ENCODE data around the gene FBXL16.
A peak's percentile ranks its signal among the peaks of the same experiment; 100 is the strongest.

Gene FBXL16

DNA sequence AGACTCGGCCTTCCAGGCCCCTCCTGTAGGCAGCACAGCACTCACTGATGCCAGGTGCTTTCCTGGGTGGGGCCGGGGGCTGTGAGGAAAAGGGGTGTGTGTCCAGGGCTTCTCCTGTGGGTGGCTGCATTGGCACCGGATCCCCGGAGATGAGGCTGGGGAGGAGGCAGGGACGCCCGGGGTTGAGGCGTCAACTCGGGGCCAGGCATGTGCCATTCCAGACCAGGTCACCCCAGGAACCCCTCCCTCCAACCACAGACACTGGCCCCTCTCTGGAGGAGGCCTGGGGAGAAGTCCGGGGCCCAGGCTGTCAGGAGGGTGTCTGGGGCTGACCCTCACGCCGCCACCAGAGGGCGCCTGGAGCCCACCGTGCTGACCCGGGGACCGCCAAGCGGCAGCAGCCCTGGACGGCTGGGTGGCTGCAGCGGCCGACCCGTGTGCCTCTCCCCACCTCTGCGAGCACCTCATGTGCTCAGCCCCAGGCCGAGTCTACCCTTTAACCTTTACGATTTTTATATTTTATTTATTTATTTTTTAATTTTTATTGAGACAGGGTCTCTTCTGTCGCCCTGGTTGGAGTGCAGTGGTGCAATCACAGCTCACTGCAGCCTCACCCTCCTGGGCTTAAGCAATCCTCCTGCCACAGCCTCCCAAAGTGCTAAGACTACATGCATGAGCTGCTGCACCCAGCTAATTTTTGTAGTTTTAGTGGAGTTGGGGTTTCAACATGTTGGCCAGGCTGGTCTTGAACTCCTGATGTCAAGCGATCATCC, 6.1 kb upstream of the FBXL16 start:
- H3K4me3 ChIP-seq (replicated peaks; ENCODE audit: low read depth, low read length) = no peak overlapping the region
- TF ChIP-seq, protein P1, sequence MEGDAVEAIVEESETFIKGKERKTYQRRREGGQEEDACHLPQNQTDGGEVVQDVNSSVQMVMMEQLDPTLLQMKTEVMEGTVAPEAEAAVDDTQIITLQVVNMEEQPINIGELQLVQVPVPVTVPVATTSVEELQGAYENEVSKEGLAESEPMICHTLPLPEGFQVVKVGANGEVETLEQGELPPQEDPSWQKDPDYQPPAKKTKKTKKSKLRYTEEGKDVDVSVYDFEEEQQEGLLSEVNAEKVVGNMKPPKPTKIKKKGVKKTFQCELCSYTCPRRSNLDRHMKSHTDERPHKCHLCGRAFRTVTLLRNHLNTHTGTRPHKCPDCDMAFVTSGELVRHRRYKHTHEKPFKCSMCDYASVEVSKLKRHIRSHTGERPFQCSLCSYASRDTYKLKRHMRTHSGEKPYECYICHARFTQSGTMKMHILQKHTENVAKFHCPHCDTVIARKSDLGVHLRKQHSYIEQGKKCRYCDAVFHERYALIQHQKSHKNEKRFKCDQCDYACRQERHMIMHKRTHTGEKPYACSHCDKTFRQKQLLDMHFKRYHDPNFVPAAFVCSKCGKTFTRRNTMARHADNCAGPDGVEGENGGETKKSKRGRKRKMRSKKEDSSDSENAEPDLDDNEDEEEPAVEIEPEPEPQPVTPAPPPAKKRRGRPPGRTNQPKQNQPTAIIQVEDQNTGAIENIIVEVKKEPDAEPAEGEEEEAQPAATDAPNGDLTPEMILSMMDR (IDR thresholded peaks at IDR 0.05; ENCODE audit: insufficient read depth, low read length, poor library complexity, severe bottlenecking) = peak; percentile 93
- peak; percentile 77 for DNase-seq (ENCODE audit: extremely low read depth, insufficient read length)
- H3K27me3 ChIP-seq (replicated peaks; ENCODE audit: control insufficient read depth, insufficient read depth, low read length) = peaks cover 2% of the 10 kb centered on the region
- no peaks in the 10 kb centered on the region for H3K36me3 ChIP-seq (ENCODE audit: control insufficient read depth, insufficient read depth, low read length)

DNA sequence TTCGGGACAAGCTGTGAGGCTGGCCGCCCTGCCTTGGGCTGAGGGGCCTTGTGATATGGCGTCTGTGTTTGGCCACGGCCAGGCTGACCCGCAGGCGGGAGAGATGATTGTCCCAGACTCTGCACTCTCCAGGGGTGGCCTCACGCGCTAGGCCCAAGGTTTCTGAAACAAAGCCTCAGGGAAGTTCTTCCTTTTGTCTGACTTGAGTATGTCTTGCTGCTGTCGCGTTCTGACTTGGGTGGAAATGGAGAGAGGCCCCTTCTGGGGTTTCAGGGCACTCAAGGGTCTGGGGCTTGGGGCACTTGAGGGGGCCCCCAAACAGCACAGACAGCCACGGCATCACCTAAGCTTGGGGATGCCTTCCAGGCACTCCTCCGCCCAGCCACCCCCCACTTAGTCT, 5.5 kb upstream of the FBXL16 start:
- Histone ChIP-seq H3K36me3 (ENCODE audit: control insufficient read depth, insufficient read depth, low read length) (no peaks in the 10 kb centered on the region), H3K27me3 (replicated peaks; ENCODE audit: control insufficient read depth, insufficient read depth, low read length) (peaks cover 2% of the 10 kb centered on the region), H3K4me3 (replicated peaks; ENCODE audit: low read depth, low read length) (no peak overlapping the region)
- TF ChIP-seq, protein P1 (IDR thresholded peaks at IDR 0.05; ENCODE audit: insufficient read depth, low read length, poor library complexity, severe bottlenecking) = no peak
- no peak for DNase-seq (ENCODE audit: extremely low read depth, insufficient read length)

DNA sequence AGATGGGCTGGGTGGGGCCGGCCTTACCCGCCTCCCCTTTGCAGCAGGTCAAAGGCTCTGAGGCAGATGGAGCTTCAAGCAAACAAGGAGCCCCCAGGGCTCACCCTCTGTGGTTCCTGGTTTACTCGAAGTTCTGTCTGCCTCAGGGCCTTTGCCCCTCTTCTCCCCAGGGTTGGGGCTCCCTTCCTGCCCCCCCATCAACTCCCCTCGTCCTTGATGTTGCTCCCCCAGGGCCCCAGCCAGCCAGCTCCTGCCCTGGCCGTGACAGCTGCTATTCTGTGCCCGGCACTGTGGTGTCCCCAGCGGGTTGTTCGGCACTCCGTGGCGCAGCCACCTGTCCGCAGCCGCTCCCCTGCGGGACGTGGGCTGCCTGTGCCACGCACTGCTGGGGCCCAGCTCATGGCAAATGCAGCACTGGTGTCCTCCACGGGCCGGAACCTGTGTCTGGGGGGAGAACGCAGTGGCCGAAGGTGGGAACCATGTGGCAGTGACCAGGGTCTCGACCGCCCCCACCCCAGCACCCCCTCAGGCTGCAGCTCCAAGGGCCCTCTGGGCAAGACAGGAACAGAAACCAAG, 5.0 kb upstream of the FBXL16 start:
- Histone ChIP-seq H3K27me3 (replicated peaks; ENCODE audit: control insufficient read depth, insufficient read depth, low read length) (peaks cover 2% of the 10 kb centered on the region), H3K36me3 (ENCODE audit: control insufficient read depth, insufficient read depth, low read length) (no peaks in the 10 kb centered on the region), H3K4me3 (replicated peaks; ENCODE audit: low read depth, low read length) (no peak overlapping the region)
- TF ChIP-seq, protein P1 (IDR thresholded peaks at IDR 0.05; ENCODE audit: insufficient read depth, low read length, poor library complexity, severe bottlenecking) = no peak
- DNase-seq (ENCODE audit: extremely low read depth, insufficient read length) = no peak

DNA sequence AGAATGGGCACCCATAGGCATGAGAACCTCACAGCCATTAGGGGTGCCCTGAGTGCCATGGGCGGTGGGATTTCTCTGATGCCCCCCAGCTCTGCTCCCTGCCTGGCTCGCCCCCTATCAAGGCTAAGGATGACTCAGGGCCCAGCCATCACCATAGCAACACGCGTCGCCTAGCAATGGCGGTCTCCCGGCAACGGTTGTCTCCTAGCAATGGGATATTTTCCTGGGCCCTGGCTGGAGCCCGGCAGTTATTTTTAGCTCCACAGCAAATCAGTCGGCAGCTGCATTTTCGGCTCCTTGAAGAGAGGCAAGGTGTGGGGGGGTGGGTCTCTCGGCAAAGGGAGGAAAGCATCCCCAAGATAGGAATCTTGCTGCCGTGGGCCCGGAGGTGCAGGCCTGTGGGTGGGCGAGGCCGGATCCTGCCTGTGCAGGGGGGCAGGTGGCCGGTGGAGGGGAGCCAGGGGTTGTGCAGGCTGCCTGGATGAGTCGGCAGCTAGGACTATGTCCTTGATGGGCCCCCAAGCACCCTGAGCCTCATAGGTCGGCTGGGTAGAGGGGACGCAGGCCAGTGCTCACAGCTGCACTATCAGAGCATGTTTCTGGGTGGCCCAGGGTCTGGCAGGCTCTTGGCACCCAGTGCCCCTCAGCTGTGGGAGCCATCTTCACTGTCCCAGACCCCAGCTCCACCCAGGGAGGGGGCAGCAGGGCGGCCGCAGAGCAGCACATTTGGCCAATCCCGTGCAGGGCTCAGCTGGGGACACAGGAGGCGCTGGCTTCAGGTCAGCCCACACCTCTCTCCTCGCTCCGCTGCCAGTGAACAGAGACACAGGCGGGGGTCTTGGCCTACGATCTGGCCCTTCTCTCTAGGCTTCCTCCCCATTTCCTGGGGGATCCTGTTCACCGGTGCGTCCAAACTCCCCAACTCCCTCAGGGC, 4.2 kb upstream of the FBXL16 start:
- Histone ChIP-seq H3K4me3 (replicated peaks; ENCODE audit: low read depth, low read length) (no peak overlapping the region), H3K36me3 (ENCODE audit: control insufficient read depth, insufficient read depth, low read length) (no peaks in the 10 kb centered on the region), H3K27me3 (replicated peaks; ENCODE audit: control insufficient read depth, insufficient read depth, low read length) (peaks cover 2% of the 10 kb centered on the region)
- TF ChIP-seq, protein P1 (IDR thresholded peaks at IDR 0.05; ENCODE audit: insufficient read depth, low read length, poor library complexity, severe bottlenecking) = no peak
- DNase-seq (ENCODE audit: extremely low read depth, insufficient read length) = no peak

DNA sequence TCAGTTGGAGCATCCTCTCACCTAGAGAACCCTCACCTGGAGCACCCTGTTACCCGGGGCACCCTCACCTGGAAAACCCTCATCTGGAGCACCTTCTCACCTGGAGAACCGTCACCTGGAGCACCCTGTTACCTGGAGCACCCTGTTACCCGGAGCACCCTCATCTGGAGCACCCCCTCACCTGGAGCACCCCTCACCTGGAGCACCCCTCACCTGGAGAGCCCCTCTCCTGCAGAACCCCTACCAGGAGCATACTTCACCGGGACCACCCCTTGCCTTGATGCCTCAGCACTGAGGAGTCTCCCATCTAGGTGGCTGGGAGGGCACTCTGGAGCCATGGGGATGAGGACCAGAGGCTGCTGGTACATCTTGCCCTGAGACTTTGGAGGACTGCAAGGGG, 3.4 kb upstream of the FBXL16 start:
- Histone ChIP-seq H3K36me3 (ENCODE audit: control insufficient read depth, insufficient read depth, low read length) (no peaks in the 10 kb centered on the region), H3K4me3 (replicated peaks; ENCODE audit: low read depth, low read length) (no peak overlapping the region), H3K27me3 (replicated peaks; ENCODE audit: control insufficient read depth, insufficient read depth, low read length) (peaks cover 2% of the 10 kb centered on the region)
- no peak for DNase-seq (ENCODE audit: extremely low read depth, insufficient read length)
- TF ChIP-seq, protein P1 (IDR thresholded peaks at IDR 0.05; ENCODE audit: insufficient read depth, low read length, poor library complexity, severe bottlenecking) = no peak

Data from GM06990 (cell line).